Skin epidermis (tissue), 12 donors: ENCODE results near the gene RGN.
"Not testable (repeated sequence)": the region's sequence is repeated elsewhere in the genome, so short reads cannot be mapped to it uniquely, and the experiment has no call there.

Experiments used
- H3K27ac ChIP-seq, 21 experiments: fragments of 200-600 bp; sonication (generic) in 11 of 21; one replicate each; pipeline ENCODE4 v1.5.0; 2020; ENCODE audit warnings: mild to moderate bottlenecking in 3 of 21, inconsistent platforms in 2 of 21, moderate library complexity in 2 of 21
- H3K4me3 ChIP-seq, 7 experiments: fragments of 200-600 bp; sonication (generic) in 2 of 7; one replicate each; pipeline ENCODE4 v1.5.0; 2020; ENCODE audit warnings: inconsistent platforms in 2 of 7, mild to moderate bottlenecking in 2 of 7, moderate library complexity in 1 of 7

The RGN gene

DNA sequence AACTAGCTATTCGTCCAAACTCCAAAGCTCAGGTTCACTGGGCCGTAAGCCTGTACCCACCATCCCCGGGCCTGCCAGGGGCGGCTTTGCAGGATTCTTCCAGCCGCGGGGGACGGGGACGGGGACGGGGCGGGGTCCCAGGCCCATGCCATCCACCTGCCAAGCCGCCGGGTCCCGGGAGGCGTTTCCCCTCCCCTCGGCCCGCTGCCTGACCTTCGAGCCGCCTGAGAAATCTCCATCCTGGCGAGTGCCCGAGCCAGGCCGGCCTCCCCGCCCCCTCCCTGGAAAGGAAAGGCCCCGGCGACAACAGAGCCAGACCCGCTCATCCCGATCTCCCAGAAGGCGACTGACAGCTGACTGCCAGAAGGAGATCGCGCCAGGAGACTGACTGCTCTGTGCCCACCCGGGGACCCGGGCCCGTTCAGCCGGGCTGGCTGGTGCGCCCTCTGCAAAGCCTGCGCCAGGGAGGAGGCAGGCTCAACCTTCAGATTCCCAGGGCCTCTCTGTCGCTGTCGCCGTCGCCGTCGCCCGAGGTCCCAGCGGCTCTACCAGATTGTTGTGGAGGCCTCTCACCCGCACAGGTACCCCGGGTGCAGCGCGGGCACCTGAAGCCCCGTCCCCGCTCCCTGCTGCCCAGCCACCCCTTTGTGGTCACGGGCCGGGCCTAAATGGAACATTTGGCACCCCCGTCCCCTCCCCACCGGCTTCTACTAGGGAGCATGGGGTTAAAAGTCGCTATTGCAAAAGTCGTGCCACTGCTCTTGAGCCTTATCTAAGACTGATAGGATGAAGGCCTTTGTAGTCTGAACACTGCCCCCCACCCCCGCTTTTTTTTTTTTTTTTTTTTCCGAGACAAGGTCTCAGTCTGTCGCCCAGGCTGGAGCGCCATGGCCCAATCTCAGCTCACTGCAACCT lies at the start of gene RGN:
Gene RGN, plus strand, starts transcription at position 315 of the 915 bp plus-strand sequence. CDS start 2,702 bp downstream, outside the sequence.
- peak within 1 kb of the TSS in 4 of 7 experiments; percentile 10 to 23 (median 17) for H3K4me3 ChIP-seq
- peak within 1 kb of the TSS in 1 of 21 experiments; percentile 13 for H3K27ac ChIP-seq

DNA sequence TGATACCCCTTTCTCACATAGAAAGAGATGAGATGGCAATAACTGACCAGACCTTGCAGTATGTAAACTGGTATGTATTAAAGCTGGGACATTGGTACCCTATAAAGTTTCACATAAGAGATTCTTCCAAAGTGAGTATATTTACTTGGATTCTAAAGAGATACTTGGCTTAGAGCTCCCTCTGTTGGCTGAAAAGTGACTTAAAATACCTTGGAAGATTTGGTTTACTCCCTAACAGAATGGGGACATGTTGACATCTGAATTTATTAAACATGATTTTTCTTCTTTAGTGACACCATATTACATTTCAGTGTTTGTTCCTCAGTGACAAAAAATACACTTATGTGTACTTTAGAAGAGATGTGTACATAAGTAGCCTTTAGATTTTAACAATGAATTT lies 47.9 kb upstream of the RGN start:
- no peak overlapping the region for H3K4me3 ChIP-seq
- H3K27ac ChIP-seq = no peak overlapping the region

DNA sequence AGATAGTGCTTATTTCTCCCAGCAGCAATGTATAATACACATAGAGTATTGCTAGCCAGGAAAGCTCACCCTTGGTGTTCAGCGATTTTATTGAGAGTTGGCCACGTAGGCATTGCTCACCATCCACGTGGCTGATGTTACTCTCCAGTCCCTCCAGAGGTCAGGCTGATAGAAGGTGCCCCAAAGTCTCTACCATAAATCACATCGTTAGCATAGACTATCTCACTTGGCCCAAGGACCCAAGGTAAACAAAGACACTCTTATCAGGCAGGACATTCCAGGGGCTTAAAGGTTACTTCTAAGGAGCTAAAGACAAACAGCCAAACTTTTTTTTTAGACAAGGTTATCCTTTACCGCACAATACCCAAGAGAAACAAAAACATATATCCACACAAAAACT lies 30.3 kb upstream of the RGN start:
- no peak overlapping the region for H3K27ac ChIP-seq
- no peak overlapping the region for H3K4me3 ChIP-seq

DNA sequence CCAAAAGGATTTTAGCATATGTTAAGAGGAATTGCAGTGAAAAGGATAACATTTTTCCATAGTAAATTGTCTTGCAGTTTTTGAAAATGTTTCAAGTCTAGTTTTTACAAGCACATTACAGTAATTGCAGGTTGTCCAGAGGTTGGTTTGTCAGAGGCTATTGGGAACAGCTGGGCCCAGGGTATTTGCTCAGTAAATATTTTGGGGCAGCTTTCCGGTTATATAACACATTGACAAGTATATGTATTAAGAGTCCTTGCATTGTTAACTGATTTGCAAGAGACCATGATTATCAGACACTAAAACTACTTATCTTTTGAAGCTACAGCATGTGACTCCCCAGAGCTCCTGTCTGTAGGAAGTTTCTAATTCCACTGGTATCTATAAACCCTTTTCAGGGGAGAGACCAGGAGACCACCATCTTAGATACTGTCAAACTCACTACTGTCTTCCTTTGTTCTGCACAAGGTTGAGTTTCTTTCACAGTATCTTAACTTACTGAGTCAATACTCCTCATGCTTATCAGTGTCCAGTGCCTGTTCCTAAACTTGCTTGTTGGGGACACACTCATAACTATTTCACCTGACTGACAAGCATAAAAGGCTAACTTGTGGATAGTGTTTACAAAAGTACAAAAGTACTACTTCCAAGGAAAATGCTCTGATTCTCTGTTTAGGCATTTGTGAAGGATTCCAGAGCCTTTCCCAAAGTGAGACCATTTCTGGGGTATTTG lies 18.9 kb upstream of the RGN start:
- no peak overlapping the region for H3K4me3 ChIP-seq
- H3K27ac ChIP-seq = no peak overlapping the region

DNA sequence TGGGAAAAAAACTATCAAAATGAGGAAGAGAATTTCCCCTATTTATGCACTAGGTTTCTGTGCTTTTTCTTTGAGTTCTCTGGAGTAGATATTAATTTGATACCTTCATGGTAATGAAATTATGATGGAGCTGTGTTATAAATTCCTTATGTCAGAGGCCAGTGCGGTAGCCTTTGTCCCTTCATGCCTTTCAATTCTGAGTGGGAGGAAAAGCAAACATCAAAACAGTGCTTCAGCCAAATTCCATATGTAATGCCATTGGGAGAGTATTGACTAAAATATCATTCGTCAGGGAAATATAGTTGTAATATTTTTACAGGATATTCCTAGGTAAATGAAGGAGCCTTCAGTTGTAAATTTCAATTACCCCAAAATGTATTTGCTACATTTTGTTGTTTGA lies 17.5 kb upstream of the RGN start:
- Histone ChIP-seq H3K4me3 (no peak overlapping the region), H3K27ac (no peak overlapping the region)

DNA sequence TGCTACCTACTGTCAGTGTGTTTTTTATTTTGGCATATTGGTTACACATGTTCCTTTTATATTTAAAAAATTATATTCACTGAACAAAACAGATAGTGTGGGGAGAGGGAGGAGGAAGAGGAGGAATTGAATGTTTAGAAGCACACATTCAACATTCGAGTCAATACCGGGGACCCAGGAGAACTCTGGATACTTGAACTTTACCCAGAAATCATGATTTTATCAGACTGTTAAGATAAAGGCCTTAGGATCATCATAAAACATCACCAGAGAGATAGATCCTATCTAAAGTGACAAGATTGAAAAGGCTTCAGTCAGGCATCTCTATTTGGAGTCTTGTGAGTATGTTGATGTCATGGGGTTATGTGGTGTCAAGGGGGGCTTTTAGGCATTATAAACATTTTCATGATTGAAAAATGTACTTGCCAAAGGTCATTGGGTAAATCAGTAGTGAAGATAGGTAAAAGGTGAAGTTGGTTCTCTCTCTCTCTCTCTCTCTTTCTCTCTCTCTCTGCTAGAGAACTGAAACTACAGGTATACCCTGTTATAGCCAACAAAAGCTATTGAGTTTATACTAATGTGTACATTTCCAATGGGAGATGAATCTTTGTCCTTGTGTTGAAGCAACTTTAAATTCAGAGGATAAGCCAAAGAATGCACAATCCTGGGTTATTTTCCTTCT lies 16.9 kb upstream of the RGN start:
- H3K27ac ChIP-seq = no peak overlapping the region
- H3K4me3 ChIP-seq = no peak overlapping the region

DNA sequence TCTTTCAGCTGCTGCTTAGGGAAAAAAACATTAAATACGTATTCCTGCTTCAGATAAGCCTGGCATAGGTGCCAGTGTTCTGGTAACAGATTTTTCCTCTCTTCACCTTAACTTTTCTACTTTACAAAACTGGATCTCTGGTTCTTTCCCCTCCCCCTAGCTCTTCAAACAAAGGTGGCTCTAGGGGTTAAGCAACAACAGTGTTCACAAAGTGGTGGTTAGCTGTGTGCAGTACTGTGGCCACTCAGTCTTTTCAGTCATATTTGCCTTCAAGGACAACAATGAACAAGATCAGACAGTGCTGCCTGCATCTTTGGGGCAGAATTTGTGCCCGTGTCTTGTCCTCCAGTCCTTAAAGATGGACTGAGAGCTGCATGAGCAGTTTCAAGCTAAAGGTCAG lies 15.1 kb upstream of the RGN start:
- no peak overlapping the region for H3K27ac ChIP-seq
- no peak overlapping the region for H3K4me3 ChIP-seq

DNA sequence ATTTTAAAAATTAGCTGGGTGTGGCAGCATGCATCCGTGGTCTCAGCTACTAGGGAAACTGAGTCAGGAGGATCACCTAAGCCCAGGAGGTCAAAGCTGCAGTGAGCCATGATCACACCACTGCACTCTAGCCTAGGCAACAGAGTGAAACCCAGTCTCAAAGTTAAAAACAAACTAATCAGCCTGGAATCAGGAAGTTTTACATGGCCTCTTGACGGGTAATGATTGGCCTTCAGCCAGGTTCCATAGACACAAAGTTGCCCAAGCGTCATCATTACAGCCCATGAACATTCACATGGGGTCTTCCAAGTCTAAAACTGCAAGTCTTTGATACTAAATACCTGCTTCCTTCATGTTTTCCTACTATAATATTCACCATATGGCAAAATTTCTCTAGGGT lies 10.0 kb upstream of the RGN start:
- H3K4me3 ChIP-seq = no peak overlapping the region
- H3K27ac ChIP-seq = no peak overlapping the region

DNA sequence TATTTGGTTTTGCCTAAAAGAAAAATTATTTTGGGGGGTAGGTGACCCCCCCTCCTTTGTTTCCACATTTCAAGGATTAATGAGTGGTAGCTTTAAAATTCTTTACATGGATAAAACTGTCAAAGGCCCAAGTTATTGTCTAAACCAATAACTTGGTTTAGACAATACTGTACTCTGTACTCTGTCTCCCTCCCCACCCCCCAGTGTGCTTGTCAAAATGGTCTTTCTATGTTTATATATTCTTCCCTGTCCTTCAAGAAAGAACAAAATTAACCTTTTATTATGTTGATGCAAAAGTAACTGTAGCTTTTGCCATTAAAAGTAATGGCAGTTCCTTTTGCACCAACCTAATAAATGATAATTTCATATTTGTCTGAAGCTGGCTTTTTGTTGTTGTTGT lies 9.5 kb upstream of the RGN start:
- Histone ChIP-seq H3K27ac (no peak overlapping the region), H3K4me3 (no peak overlapping the region)

DNA sequence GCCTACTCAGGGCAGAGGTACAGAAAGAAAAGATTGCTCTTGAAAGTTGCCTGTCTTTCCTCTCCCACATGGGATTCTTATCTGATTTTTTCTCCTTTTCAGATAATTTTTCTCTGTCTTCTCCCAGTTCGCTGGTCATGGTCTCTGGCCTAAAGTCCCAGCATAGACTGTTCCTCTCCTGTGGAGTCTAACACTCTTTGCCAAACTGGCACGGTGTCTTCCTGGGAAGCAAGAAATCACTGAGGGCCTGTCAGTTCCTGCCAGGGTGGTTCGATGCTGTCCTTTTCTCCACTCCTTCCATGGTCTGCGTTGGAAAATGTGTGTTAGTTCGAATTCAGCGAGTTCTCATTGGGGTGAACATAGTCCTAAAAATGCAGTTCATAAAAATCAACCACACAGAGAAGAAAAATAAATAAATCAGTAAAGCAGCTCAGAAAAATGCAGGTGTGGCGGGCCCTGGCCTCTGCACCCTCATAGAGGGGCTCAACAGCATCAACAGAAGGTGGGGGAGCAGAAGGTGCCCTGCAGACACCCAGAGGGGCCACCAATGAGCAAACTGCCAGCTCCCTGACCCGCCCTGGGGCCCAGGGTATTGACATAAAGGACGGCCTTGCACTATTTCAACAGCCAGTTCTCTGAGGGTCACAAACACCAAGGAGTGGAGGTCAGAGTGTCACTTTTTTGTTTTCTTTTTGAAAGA lies 2.1 kb downstream of the RGN start:
- Histone ChIP-seq H3K4me3 (no peak overlapping the region), H3K27ac (no peak overlapping the region)

DNA sequence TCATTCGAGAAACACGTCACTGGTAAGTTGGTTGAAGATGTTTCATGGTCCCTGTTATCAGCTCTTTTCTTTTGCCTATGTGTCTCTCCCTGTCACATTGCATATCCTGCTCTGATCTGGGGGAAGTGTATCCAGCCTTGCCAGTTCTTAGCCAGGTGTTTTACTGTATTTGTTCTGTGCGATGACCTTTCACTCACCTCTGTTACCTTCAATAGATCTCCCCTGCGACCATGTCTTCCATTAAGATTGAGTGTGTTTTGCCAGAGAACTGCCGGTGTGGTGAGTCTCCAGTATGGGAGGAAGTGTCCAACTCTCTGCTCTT lies 2.6 kb downstream of the RGN start:
- no peak overlapping the region for H3K27ac ChIP-seq
- H3K4me3 ChIP-seq = no peak overlapping the region

DNA sequence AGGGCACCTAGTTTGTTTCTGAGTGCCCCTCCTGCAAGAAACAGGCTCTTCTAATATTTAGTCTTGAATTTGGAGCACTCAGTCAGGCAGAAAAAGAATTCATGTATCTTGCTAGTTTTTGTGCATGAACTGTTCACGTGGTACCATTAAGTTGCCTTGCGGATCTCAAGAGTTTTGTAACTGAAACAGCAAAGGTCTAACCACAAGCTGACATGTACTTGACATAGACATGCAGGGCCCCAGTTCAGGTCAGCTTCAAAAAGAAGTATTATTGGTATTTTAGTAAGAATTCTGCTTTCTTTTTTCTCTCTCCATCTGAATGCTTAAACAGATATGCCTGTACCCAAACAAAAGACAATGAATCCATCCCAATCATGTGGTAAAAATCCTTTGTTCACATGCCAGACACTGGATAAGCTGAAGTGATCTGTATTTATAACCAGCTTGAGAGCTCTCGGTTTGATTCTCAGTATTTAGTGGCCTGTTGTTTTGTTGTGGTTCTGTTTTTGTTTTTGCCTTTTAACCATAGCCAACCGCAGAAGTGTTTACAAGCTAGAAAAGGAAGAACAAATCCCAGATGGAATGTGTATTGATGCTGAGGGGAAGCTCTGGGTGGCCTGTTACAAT lies 13.0 kb downstream of the RGN start:
- Histone ChIP-seq H3K4me3 (no peak overlapping the region), H3K27ac (no peak overlapping the region)

DNA sequence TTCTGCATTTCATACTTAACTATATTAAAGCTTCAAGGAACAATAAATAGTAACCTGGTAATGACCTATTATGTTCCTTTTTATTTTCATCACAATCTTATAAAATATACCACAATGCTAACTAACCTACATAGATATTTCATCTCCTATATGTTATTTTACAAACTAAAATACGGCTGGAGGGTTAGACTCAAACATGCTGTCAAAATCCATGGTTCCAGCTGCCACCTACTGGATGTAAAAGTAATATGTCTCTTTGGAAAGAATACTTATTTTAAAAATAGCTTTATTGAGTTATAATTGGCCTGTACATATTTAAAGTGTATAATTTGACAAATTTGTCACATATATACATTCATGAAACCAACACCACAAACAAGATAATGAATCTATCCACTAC lies 15.0 kb downstream of the RGN start:
- H3K27ac ChIP-seq = no peak overlapping the region
- H3K4me3 ChIP-seq = no peak overlapping the region

DNA sequence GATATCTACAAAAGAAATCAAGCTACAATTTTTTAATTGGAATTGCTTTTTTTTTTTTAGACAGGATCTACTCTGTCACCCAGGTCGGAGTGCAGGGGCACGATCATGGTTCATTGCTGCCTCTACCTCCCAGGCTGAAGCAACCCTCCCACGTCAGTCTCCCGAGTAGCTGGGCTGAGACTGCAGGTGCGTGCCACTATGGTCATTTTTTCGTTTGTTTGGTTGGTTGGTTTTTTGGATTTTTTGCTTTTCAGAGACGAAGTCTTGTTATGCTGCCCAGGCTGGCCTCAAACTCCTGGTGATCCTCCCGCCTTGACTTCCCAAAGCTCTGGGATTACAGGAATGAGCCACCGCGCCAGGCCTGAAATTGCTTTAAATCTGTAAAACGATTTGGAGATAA lies 15.6 kb downstream of the RGN start:
- Histone ChIP-seq H3K27ac (no peak overlapping the region), H3K4me3 (no peak overlapping the region)

DNA sequence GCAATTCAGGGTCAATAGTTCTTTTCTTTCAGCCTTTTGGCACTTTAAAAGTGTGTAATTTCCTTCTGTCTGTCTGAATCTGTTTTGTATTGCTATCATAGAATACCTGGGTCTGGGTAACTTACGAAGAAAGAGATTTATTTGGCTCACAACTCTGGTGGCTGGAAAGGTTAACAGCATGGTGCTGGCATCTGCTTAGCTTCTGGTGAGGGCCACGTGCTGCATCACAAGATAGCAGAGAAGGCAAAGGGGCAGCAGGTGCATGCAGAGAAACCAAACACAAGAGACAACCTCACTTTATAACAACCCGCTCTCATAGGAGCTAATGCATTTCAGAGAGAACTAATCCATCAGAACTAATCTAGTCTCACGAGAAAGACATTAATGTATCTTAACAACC lies 18.8 kb downstream of the RGN start:
- H3K27ac ChIP-seq = no peak overlapping the region
- H3K4me3 ChIP-seq = no peak overlapping the region

DNA sequence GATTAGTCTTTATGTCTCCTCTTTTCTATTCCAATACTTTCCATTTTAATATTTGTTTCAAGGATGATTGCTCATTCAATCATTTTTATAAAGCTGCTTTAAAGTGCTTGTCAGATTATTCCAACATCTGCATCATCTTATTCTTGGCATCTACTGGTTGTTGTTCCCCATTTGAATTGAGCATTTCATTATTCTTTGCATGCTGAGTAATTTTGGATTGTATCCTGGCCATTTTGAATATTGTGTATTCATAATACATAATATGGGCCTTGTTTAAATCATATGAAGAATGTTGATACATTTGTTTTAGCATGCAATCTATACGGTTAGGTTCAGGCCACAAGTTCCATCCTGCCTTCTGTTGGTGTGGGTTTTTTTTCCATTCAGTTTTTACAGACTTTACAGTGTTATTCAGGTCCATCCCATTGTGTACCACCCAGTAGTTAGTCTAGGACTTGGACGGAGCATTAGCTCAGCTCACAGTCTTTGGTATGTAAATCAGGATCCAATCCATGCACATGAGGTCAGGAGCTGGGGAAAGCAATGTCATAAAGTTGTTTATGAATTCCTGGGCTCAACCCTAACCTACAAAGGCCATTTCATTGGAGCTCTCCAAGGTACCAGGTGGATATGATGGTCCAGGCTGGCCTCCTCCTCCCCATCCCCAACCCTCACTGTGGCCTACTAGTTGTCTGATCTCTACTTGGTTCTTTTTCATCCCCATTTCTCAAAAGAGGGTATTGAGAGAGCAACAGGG lies 20.3 kb downstream of the RGN start:
- H3K4me3 ChIP-seq = no peak overlapping the region
- no peak overlapping the region for H3K27ac ChIP-seq

DNA sequence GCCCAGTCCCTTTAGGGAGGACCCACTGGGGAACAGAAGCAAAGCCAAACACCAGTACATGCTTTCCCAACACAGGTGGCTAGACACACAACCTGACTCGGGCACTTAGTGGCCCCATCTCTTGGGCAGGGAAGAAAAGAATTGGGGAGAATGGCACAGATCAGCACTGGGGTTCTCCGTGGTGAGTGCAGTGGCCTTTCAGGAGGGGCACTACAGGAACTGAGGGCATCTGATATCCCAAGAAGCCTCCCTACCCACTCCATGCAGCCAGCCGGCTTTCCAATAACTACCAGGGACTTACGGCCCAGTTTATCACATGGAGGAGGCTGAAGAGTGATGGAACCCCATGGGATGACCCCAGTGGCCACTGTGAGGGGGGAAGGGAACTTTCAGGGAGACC lies 23.0 kb downstream of the RGN start:
- H3K27ac ChIP-seq = no peak overlapping the region
- H3K4me3 ChIP-seq = no peak overlapping the region

DNA sequence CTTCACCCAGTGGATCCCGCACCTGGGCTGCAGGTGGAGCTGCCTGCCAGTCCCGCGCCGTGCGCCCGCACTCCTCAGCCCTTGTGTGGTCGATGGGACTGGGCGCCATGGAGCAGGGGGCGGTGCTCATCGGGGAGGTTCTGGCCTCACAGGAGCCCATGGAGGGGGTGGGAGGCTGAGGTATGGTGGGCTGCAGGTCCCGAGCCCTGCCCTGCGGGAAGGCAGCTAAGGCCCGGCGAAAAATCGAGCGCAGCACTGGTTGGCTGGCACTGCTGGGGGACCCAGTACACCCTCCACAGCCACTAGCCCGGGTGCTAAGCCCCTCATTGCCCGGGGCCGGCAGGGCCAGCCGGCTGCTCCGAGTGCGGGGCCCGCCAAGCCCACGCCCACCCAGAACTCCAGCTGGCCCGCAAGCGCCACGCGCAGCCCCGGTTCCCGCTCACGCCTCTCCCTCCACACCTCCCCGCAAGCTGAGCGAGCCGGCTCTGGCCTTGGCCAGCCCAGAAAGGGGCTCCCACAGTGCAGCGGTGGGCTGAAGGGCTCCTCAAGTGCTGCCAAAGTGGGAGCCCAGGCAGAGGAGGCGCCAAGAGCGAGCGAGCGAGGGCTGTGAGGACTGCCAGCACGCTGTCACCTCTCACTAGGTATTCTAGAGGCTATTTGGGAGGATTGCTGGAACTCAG lies 32.8 kb downstream of the RGN start:
- not testable (repeated sequence) for H3K27ac ChIP-seq, H3K4me3 ChIP-seq
